Measurements from ENCODE around the gene SLC35D1. TPM values are rescaled to one million over a fixed set of nuclear protein-coding genes. Genes with fewer than 3 reads are reported as not detected.

SLC35D1 gene
- total RNA-seq, 4 donors from 2014 or later: 7.5 to 9.4 (median 8.2) TPM

- TF ChIP-seq EP300 (IDR thresholded peaks at IDR 0.05) (no peak), CTCF (IDR thresholded peaks at IDR 0.05) (no peak), POLR2AphosphoS5 (IDR thresholded peaks at IDR 0.05) (no peak), POLR2A (IDR thresholded peaks at IDR 0.05; ENCODE audit: low read depth) (no peak)
- 67% methylated on average over 5 of the region's 5 CpGs for WGBS
- no peaks in the 10 kb centered on the region for H3K9me3 ChIP-seq
- DNase-seq (ENCODE audit: extremely low spot score): no peak
- no peaks in the 10 kb centered on the region for H3K27me3 ChIP-seq
- peaks cover 0 to 37% (median 24%) of the 10 kb centered on the region in 4 donors for H3K36me3 ChIP-seq
- peak overlapping the region; percentile 38 to 61 (median 56) for H3K27ac ChIP-seq (replicated peaks in 1 of 4)
- peaks cover 22 to 41% (median 29%) of the 10 kb centered on the region in 4 donors for H3K4me1 ChIP-seq
- intact Hi-C loops (cut with DNase I): no loop called here
- H3K4me3 ChIP-seq: no peak overlapping the region
These were observed 52.1 kb downstream of the SLC35D1 start for GRCh38 chr1:67001682-67002425.

- H3K27ac ChIP-seq (replicated peaks in 1 of 4): peak overlapping the region in 3 of 4 donors; percentile 18 to 60 (median 54)
- WGBS: 88% methylated on average over 7 of the region's 7 CpGs
- TF ChIP-seq POLR2AphosphoS5 (IDR thresholded peaks at IDR 0.05) (no peak), CTCF (IDR thresholded peaks at IDR 0.05) (no peak), POLR2A (IDR thresholded peaks at IDR 0.05; ENCODE audit: low read depth) (no peak), EP300 (IDR thresholded peaks at IDR 0.05) (no peak)
These were observed 54.1 kb downstream of the SLC35D1 start for GRCh38 chr1:66999640-67000400.

GRCh38 chr1:66998972-66999371 is 55.0 kb downstream of the SLC35D1 start:
- Histone ChIP-seq H3K9me3 (no peaks in the 10 kb centered on the region), H3K27ac (replicated peaks in 1 of 4) (no peak overlapping the region), H3K27me3 (no peaks in the 10 kb centered on the region), H3K36me3 (peaks cover 0 to 41% (median 20%) of the 10 kb centered on the region in 4 donors), H3K4me3 (no peak overlapping the region), H3K4me1 (peaks cover 16 to 45% (median 37%) of the 10 kb centered on the region in 4 donors)
- intact Hi-C loops (cut with DNase I): loop anchor here (5.0 kb wide), 1 partner anchor 58 kb away; no protein-coding TSS in a partner anchor
- no peak for DNase-seq (ENCODE audit: extremely low spot score)
- no peak for TF ChIP-seq EP300 (IDR thresholded peaks at IDR 0.05)
- TF ChIP-seq CTCF (IDR thresholded peaks at IDR 0.05): no peak
- TF ChIP-seq POLR2A (IDR thresholded peaks at IDR 0.05; ENCODE audit: low read depth): no peak
- no peak for TF ChIP-seq POLR2AphosphoS5 (IDR thresholded peaks at IDR 0.05)

More at GRCh38 chr1:66999640-67000400, 54.1 kb downstream of the SLC35D1 start:
- intact Hi-C loops (cut with DNase I): loop anchor here (5.0 kb wide), 1 partner anchor 57 kb away; no protein-coding TSS in a partner anchor
- no peak for DNase-seq (ENCODE audit: extremely low spot score)
- Histone ChIP-seq H3K36me3 (peaks cover 0 to 45% (median 24%) of the 10 kb centered on the region in 4 donors), H3K4me3 (no peak overlapping the region), H3K4me1 (peaks cover 16 to 45% (median 37%) of the 10 kb centered on the region in 4 donors), H3K9me3 (no peaks in the 10 kb centered on the region), H3K27me3 (no peaks in the 10 kb centered on the region)

- no peaks in the 10 kb centered on the region for H3K9me3 ChIP-seq
- no peak for TF ChIP-seq EP300 (IDR thresholded peaks at IDR 0.05)
- peak; percentile 73 to 80 (median 79) for TF ChIP-seq CTCF (IDR thresholded peaks at IDR 0.05)
- no peak for DNase-seq (ENCODE audit: extremely low spot score)
- H3K27ac ChIP-seq (replicated peaks in 1 of 4): peak overlapping the region in 1 of 4 donors; percentile 7
- intact Hi-C loops (cut with DNase I): loop anchor here (1.0 to 5.0 kb wide), 2 partner anchors 61 to 153 kb away; no protein-coding TSS in a partner anchor
- H3K36me3 ChIP-seq: peaks cover 0 to 30% (median 23%) of the 10 kb centered on the region in 4 donors
- WGBS: 65% methylated on average over 7 of the region's 7 CpGs
- H3K27me3 ChIP-seq: no peaks in the 10 kb centered on the region
- H3K4me3 ChIP-seq: no peak overlapping the region
- H3K4me1 ChIP-seq: peaks cover 2 to 28% (median 23%) of the 10 kb centered on the region in 4 donors
These were observed 57.8 kb downstream of the SLC35D1 start for GRCh38 chr1:66996018-66996682.

Data from esophagus muscularis mucosa (tissue), 4 donors.